ENCODE data around the gene MID2.
"Not testable (repeated sequence)": the region's sequence is repeated elsewhere in the genome, so short reads cannot be mapped to it uniquely, and the experiment has no call there.

MID2 gene

GRCh38 chrX:107825698-107826237 is at the start of gene MID2:
TSS of gene MID2 (plus strand) at chrX:107825866. CDS start at chrX:107826427, 561 bp downstream.
- DNase-seq, result no peak

GRCh38 chrX:107776649-107777535 is 48.8 kb upstream of the MID2 start:
- DNase-seq, result peak; percentile 77 to 85

GRCh38 chrX:107777536-107777832 is 48.2 kb upstream of the MID2 start, which contains the start of gene NCBP2L:
TSS of gene NCBP2L (plus strand) at chrX:107777733. CDS start at chrX:107794221, 16,488 bp downstream.
- no peak for DNase-seq

GRCh38 chrX:107780525-107780924 is 45.1 kb upstream of the MID2 start:
- DNase-seq, result no peak

GRCh38 chrX:107787827-107788226 is 37.8 kb upstream of the MID2 start:
- no peak for DNase-seq

GRCh38 chrX:107804427-107804826 is 21.2 kb upstream of the MID2 start:
- no peak for DNase-seq

- DNase-seq, result no peak
Observed at GRCh38 chrX:107805179-107805578, 20.5 kb upstream of the MID2 start.

- not testable (repeated sequence) for DNase-seq
Observed at GRCh38 chrX:107810053-107810452, 15.6 kb upstream of the MID2 start.

GRCh38 chrX:107818900-107819521 is 6.7 kb upstream of the MID2 start:
- no peak for DNase-seq

- no peak for DNase-seq
Observed at GRCh38 chrX:107823042-107823441, 2.6 kb upstream of the MID2 start.

GRCh38 chrX:107823456-107823855 is 2.2 kb upstream of the MID2 start:
- peak; percentile 40 to 75 for DNase-seq

- peak; percentile 53 to 79 for DNase-seq
Observed at GRCh38 chrX:107826238-107827029, 768 bp downstream of the MID2 start.

GRCh38 chrX:107827030-107827831 is 1.6 kb downstream of the MID2 start:
- DNase-seq, result no peak

GRCh38 chrX:107827852-107828251 is 2.2 kb downstream of the MID2 start:
- DNase-seq, result no peak

- no peak for DNase-seq
Observed at GRCh38 chrX:107829878-107830277, 4.2 kb downstream of the MID2 start.

- DNase-seq, result no peak
Observed at GRCh38 chrX:107831071-107831730, 5.5 kb downstream of the MID2 start.

- DNase-seq, result peak in 1 of 2 donors; percentile 55
Observed at GRCh38 chrX:107834275-107835201, 8.9 kb downstream of the MID2 start.

- DNase-seq, result no peak
Observed at GRCh38 chrX:107836958-107837357, 11.3 kb downstream of the MID2 start.

- DNase-seq, result no peak
Observed at GRCh38 chrX:107840971-107841370, 15.3 kb downstream of the MID2 start.

- DNase-seq, result no peak
Observed at GRCh38 chrX:107842715-107843400, 17.2 kb downstream of the MID2 start.

All from inflammatory macrophage treated with lipopolysaccharide for 1 hour (primary cell).